HCT116 (cell line): ENCODE data around the gene POLR3A.

Source experiments
- EZH2 ChIP-seq: fragments of 200-600 bp; sonication (generic); IDR thresholded peaks from 2 replicates; pipeline ENCODE4 v1.6.1; 2017; ENCODE audit warnings: antibody characterized with exemption, mixed run types
- POLR2A ChIP-seq: IDR thresholded peaks from 2 replicates; pipeline ENCODE4 v1.7.0; 2011; ENCODE audit warnings: borderline replicate concordance; ENCODE audit not compliant: insufficient read depth, insufficient read length; ENCODE audit errors: extremely low read depth
- POLR2AphosphoS5 ChIP-seq: IDR thresholded peaks from 2 replicates; pipeline ENCODE4 v1.6.1; 2011; ENCODE audit warnings: mild to moderate bottlenecking, low read depth, low read length, moderate library complexity
- SP1 ChIP-seq: IDR thresholded peaks from 2 replicates; pipeline ENCODE4 v1.6.1; 2012; ENCODE audit warnings: low read depth
- ZNF274 ChIP-seq: fragments of 200-500 bp; sonication (Bioruptor generic); IDR thresholded peaks from 2 replicates; pipeline ENCODE4 v1.6.1; 2014; ENCODE audit warnings: mild to moderate bottlenecking, low read depth, low read length, inconsistent platforms
- TF ChIP-seq, protein P1 (sequence below), 3 experiments: fragments of 200-600 bp in 1 of 3; sonication (generic) in 1 of 3; IDR thresholded peaks in 2 of 3; conservative IDR thresholded peaks in 1 of 3; 2 replicates each; pipeline ENCODE4 v1.5.1; 2012 to 2017; ENCODE audit warnings: low read depth in 2 of 3, low read length in 2 of 3, antibody characterized with exemption in 1 of 3, borderline replicate concordance in 1 of 3, control low read depth in 1 of 3, mild to moderate bottlenecking in 1 of 3, mixed read lengths in 1 of 3, mixed run types in 1 of 3, moderate library complexity in 1 of 3; ENCODE audit not compliant: insufficient read depth in 1 of 3

DNA sequence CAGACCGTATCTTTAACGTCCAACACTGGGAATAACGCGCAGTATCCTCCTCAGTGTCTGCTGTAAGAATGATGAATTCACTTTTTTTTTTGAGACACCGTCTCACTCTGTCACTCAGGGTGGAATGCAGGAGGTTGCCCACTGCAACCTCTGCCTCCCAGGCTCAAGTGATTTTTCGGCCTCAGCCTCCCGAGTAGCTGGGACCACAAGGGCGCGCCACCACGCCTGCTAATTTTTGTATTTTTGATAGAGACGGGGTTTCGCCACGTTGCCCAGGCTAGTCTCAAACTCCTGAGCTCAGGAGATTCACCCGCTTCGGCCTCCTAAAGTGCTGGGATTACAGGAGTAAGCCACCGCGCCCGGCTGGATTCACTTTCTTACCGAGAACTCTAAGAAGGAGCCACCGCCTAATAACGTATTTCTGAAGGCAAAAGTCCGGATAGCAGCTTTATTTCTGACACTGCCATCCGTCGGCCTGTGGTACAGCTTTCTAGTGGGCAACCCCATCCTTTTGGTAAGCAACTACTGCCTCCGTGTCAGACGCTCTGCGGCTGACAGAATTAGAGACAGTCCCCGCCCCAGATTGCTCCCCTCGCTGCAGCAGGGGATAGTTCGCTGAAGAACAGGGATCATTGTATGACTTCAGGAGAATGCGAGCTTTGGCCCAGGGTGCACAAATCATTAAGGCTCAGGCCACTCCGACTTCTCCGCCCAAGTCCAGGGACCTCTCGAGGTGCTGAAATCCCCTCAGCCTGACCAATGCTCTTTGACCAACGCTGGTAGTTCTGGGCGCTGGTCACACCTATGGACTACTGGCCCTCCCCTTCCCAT lies 662 bp downstream of the POLR3A start:
- no peak for TF ChIP-seq EZH2
- no peak for TF ChIP-seq ZNF274
- TF ChIP-seq POLR2AphosphoS5 = no peak
- TF ChIP-seq, protein P1, sequence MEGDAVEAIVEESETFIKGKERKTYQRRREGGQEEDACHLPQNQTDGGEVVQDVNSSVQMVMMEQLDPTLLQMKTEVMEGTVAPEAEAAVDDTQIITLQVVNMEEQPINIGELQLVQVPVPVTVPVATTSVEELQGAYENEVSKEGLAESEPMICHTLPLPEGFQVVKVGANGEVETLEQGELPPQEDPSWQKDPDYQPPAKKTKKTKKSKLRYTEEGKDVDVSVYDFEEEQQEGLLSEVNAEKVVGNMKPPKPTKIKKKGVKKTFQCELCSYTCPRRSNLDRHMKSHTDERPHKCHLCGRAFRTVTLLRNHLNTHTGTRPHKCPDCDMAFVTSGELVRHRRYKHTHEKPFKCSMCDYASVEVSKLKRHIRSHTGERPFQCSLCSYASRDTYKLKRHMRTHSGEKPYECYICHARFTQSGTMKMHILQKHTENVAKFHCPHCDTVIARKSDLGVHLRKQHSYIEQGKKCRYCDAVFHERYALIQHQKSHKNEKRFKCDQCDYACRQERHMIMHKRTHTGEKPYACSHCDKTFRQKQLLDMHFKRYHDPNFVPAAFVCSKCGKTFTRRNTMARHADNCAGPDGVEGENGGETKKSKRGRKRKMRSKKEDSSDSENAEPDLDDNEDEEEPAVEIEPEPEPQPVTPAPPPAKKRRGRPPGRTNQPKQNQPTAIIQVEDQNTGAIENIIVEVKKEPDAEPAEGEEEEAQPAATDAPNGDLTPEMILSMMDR (IDR thresholded peaks at IDR 0.05 in 2 of 3, conservative IDR thresholded peaks at IDR 0.05 in 1 of 3; ENCODE audit: borderline replicate concordance in 1 of 3, insufficient read depth in 1 of 3, low read depth in 2 of 3, low read length in 2 of 3) = 0 out of 6 replicates have a peak, but pooled peaks of 1 of the 3 experiments have one; percentile 10
- no peak for TF ChIP-seq SP1
- no peak for TF ChIP-seq POLR2A
